NCI-H1105 (cell line): ENCODE results near the gene SLC49A3.
"Not testable (repeated sequence)": the region's sequence is repeated elsewhere in the genome, so short reads cannot be mapped to it uniquely, and the experiment has no call there.

Experiments used
- DNase-seq: peaks from one replicate; lab custom pipeline; 2025; lab: John Stamatoyannopoulos, UW

SLC49A3 gene

GRCh38 chr4:653080-653821 is 35.7 kb downstream of the SLC49A3 start:
- no peak for DNase-seq

GRCh38 chr4:651884-652642 is 36.9 kb downstream of the SLC49A3 start:
- DNase-seq = no peak

GRCh38 chr4:650951-651883 is 37.7 kb downstream of the SLC49A3 start:
- peak; percentile 6 for DNase-seq

GRCh38 chr4:650461-650860 is 38.5 kb downstream of the SLC49A3 start:
- DNase-seq = no peak

- DNase-seq = no peak
These were observed 39.1 kb downstream of the SLC49A3 start for GRCh38 chr4:649751-650310.

GRCh38 chr4:649293-649625 is 39.7 kb downstream of the SLC49A3 start:
- DNase-seq = no peak

GRCh38 chr4:648579-649292 is 40.2 kb downstream of the SLC49A3 start:
- DNase-seq = no peak

GRCh38 chr4:647481-647880 is 41.5 kb downstream of the SLC49A3 start:
- no peak for DNase-seq

GRCh38 chr4:646460-646859 is 42.5 kb downstream of the SLC49A3 start:
- DNase-seq = no peak

GRCh38 chr4:642366-642765 is 46.6 kb downstream of the SLC49A3 start:
- DNase-seq = not testable (repeated sequence)

GRCh38 chr4:637536-638280 is 51.2 kb downstream of the SLC49A3 start:
- no peak for DNase-seq

- DNase-seq = no peak
These were observed 52.3 kb downstream of the SLC49A3 start for GRCh38 chr4:636628-637159.

- no peak for DNase-seq
These were observed 52.9 kb downstream of the SLC49A3 start for GRCh38 chr4:635851-636627.

- DNase-seq = not testable (repeated sequence)
These were observed 53.7 kb downstream of the SLC49A3 start for GRCh38 chr4:635066-635835.

- DNase-seq = no peak
These were observed 54.4 kb downstream of the SLC49A3 start for GRCh38 chr4:634599-634985.

GRCh38 chr4:633976-634598 is 54.9 kb downstream of the SLC49A3 start:
- no peak for DNase-seq

- DNase-seq = no peak
These were observed 55.5 kb downstream of the SLC49A3 start for GRCh38 chr4:633406-633805.

GRCh38 chr4:632926-633325 is 56.0 kb downstream of the SLC49A3 start:
- no peak for DNase-seq
